Measurements from ENCODE around the gene ARHGAP44.

GRCh38 chr17:12918142-12918541 lies 128.8 kb downstream of the ARHGAP44 start:
- no peak for TF ChIP-seq SUZ12 (IDR thresholded peaks at IDR 0.05; ENCODE audit: extremely low read depth, insufficient read depth, insufficient read length)
- TF ChIP-seq ZNF274 (IDR thresholded peaks at IDR 0.05; ENCODE audit: low read depth, low read length) = no peak
- no peak for TF ChIP-seq YY1 (IDR thresholded peaks at IDR 0.05; ENCODE audit: insufficient read depth, insufficient read length)
